GM19455 (cell line): Measurements from ENCODE around the gene SNAPC1.
"Not testable (repeated sequence)": the region's sequence is repeated elsewhere in the genome, so short reads cannot be mapped to it uniquely, and the experiment has no call there.

Experiments used
- ATAC-seq: cut with Tn5 transposase; IDR thresholded peaks from one replicate; pipeline ENCODE4 v1.9.1; 2021; ENCODE audit not compliant: unreplicated experiment

Gene SNAPC1

DNA sequence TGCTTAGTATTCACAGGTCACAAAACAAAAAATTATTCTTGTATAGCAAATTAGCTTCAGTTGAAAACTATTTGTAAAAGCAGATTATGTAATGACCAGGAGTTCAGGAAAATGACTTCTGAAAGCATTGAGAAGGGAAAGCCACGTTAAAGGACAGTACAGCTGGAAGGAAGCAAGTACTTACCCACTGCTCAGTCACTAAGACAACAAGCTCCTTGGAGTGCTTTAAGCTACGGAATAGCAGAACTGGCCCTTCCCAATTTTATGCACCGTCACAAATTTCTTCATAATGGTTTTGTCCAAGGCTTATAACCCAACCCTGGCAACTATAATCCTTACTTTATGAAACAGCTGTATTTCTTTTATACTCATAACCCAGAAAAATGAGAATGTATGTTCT is 13.0 kb upstream of the SNAPC1 start:
- no peak for ATAC-seq

DNA sequence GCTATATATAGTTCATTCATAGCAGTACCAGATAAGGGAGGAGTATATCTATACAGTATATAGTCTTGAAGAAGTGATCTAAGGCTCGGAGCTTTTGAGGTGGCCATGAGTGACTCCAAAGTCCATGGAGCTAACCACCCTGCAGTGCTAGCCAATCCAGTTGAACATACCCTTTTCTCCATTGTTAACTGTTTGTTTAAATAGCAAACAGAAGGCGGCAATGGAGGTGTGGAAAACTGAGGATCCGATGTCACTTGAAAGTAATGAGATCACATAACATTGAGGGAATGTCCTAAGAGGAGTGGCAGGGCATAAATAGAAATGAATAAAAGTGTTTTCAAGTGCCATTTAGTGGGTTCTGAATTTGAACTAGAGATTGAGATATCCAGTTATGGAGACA is 12.4 kb upstream of the SNAPC1 start:
- no peak for ATAC-seq

GRCh38 chr14:61750708-61751474 is 11.3 kb upstream of the SNAPC1 start:
- ATAC-seq, result peak; percentile 92

DNA sequence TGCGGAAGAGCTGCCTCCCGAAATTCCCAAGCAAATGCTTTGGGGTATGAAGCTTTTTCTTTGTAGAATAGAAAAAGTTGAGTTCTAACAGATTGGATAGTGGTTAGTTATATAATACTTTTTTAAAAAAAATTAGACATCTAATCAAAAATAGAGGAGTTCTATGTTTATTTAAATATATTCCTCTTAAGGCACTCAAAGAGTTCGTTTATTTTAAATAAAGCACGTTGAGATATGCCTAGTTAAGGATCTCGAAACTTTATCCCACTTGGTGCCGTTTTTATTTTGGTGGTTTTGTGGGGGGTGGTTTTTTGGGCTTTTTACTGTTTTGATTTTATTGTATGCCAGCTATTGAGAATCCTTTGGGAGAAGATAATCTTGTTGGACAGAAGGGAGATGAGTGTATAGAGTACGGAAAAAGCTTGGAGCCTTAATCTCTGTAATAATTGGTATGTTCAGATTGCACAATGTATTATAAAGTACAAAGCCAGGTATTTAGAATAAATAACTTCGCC is 10.7 kb upstream of the SNAPC1 start:
- no peak for ATAC-seq

GRCh38 chr14:61752626-61753025 is 9.6 kb upstream of the SNAPC1 start:
- no peak for ATAC-seq

- no peak for ATAC-seq
These were observed 8.6 kb upstream of the SNAPC1 start for GRCh38 chr14:61753631-61754030.

DNA sequence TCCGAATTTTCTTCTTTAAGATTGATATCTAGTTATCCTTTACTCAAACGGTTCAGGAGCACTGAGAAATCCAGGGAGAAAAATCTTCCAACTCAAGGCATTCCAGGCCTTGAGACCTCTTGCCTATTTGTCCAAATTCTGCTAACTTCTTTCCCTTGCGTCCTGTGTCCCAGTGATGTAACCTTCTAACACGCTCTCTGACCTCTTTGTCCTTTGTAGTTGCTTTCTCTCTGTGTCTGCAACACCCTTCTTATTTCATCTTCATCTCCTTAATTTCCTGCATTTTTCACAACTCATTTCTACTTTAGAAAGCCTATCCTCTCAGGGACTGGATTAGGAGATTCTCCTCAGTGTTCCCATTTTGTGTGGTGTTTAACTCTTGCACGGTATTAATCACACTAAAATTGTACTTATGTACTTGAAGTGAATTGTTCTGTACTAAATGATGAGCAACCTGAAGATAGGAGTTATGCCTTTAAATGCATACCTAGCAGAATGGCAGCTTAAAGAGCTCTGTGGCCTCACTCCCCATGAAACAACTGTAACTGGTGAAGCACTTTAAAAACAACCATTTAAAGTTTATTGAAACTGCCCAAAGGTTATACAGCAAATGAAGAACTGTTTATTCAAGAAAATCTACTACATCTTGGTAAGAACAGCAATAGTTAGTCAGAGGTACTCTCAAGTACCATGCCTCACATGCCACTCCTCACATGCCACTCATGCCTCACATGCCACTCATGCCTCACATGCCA is 7.4 kb upstream of the SNAPC1 start:
- ATAC-seq, result no peak

DNA sequence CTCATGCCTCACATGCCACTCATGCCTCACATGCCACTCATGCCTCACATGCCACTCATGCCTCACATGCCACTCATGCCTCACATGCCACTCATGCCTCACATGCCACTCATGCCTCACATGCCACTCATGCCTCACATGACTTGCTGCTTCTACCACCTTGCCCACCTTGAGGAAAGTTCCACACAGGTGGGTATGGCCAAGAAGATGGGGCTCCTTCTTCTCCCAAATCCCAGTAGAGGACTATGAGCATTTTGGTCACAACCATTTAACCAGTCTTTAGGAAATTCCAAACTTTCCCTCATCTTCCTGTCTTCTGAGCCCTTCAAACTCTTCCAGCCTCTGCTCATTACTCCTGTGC is 6.9 kb upstream of the SNAPC1 start:
- not testable (repeated sequence) for ATAC-seq

- no peak for ATAC-seq
These were observed 6.1 kb upstream of the SNAPC1 start for GRCh38 chr14:61756135-61756534.

- ATAC-seq, result no peak
These were observed 2.3 kb upstream of the SNAPC1 start for GRCh38 chr14:61759878-61760277.

GRCh38 chr14:61761557-61761956 is 663 bp upstream of the SNAPC1 start:
- peak; percentile 3 for ATAC-seq

GRCh38 chr14:61764342-61765122 is 2.3 kb downstream of the SNAPC1 start:
- ATAC-seq, result no peak

- no peak for ATAC-seq
These were observed 3.2 kb downstream of the SNAPC1 start for GRCh38 chr14:61765225-61765943.

DNA sequence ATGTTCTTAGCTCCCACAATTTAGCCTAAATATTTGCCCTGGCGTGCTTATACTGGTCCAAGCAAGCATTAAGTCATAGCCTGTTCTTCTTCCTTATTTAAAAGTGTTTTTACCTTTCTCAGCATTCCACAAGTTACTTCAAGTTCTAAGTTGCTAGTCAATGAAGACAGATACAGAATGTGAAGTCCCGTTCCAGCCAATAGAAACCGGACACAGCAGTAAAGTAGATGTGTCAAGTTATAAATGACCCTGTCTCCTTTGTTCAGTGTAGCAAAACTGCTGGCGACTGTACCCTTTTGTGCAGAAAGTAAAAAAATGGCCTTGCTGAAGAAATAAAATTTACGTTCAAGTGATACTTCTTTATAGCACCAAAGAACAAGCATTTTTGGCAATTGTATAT is 3.9 kb downstream of the SNAPC1 start:
- no peak for ATAC-seq

- ATAC-seq, result no peak
These were observed 6.0 kb downstream of the SNAPC1 start for GRCh38 chr14:61768240-61768639.

DNA sequence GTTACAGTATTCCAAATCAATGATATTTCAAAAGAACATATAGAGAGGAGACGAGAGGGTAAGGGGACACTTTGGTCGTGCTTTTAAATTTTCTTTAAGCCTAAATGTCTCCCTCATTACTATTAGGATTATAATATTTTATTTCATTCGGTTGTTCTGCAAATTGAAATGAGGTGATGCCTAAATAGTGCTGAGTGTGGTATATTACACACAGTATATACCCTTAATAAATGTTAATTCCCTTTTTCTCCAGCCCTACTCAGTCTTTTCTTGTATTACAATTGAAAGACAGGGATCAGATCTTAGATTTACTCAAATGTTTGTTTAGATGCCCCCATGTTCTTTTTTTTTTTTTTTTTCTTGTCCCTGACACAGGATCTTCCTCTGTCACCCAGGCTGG is 7.7 kb downstream of the SNAPC1 start:
- ATAC-seq, result no peak

GRCh38 chr14:61774861-61775260 is 12.6 kb downstream of the SNAPC1 start:
- ATAC-seq, result no peak

- ATAC-seq, result peak; percentile 87
These were observed 17.9 kb downstream of the SNAPC1 start for GRCh38 chr14:61780125-61780524.

- no peak for ATAC-seq
These were observed 35.1 kb downstream of the SNAPC1 start for GRCh38 chr14:61797309-61797708.

GRCh38 chr14:61802010-61802568 is 39.9 kb downstream of the SNAPC1 start:
- ATAC-seq, result no peak

- no peak for ATAC-seq
These were observed 41.5 kb downstream of the SNAPC1 start for GRCh38 chr14:61803755-61804154.
